ENCODE results near the gene SLX4. TPM values are rescaled to one million over a fixed set of nuclear protein-coding genes. Genes with fewer than 3 reads are reported as not detected.

SLX4 gene
- total and polyA plus RNA-seq, 9 of the 15 experiments (the other 6 are each of a cell fraction or from before 2014, with no cell fraction given) = 0.29 to 7.9 (median 3.8) TPM

GRCh38 chr16:3564130-3564888, 47.1 kb downstream of the SLX4 start:
- intact Hi-C loops (cut with micrococcal nuclease) = no loop called here
- ChIA-PET POLR2A (no interaction called here), CTCF (ENCODE audit: low intra/inter-chr PET ratio) (no interaction called here)
- no peak overlapping the region for H3K27ac ChIP-seq (ENCODE audit: extremely low read depth, low read depth, low read length)
- no peaks in the 10 kb centered on the region for H3K79me2 ChIP-seq (ENCODE audit: control insufficient read depth, insufficient read depth, low read length)
- peaks cover 0 to 26% of the 10 kb centered on the region in 2 experiments; a peak in 2 of 5 replicates for H3K4me1 ChIP-seq (replicated peaks in 1 of 2; ENCODE audit: control insufficient read depth in 2 of 2, insufficient read depth in 2 of 2, low read length in 2 of 2)
- DNase-seq (ENCODE audit: extremely low read depth in 1 of 4, low spot score in 3 of 4) = no peak
- no TSS peak for BruUV-seq (replicated peaks)
- no peaks in the 10 kb centered on the region for H3K9me1 ChIP-seq (ENCODE audit: control insufficient read depth, insufficient read depth, low read length)
- 3% methylated on average over 41 of the region's 43 CpGs for WGBS (ENCODE audit: insufficient coverage, low coverage, missing lambda C conversion rate)
- no peak overlapping the region for H3K4me2 ChIP-seq (ENCODE audit: insufficient read depth, low read length)
- H3K27me3 ChIP-seq (ENCODE audit: control insufficient read depth in 2 of 2, insufficient read depth in 2 of 2, low read length in 2 of 2) = peaks cover 37 to 49% of the 10 kb centered on the region in 2 experiments
- H2AFZ ChIP-seq (ENCODE audit: low read depth, low read length) = no peak overlapping the region
- no peak for FAIRE-seq
- no peaks in the 10 kb centered on the region for H3K36me3 ChIP-seq (ENCODE audit: control insufficient read depth, insufficient read depth, low read length)
- no peak for ATAC-seq
- H3K9me3 ChIP-seq (replicated peaks; ENCODE audit: control insufficient read depth, insufficient read depth, low read depth, low read length) = no peaks in the 10 kb centered on the region
- H3K4me3 ChIP-seq = no peak overlapping the region
- peaks cover 7% of the 10 kb centered on the region; the same call in 1 of the 2 replicates for H4K20me1 ChIP-seq (replicated peaks; ENCODE audit: control insufficient read depth, insufficient read depth, low read length)
- no peak overlapping the region; a peak in 1 of 4 replicates for H3K9ac ChIP-seq (ENCODE audit: insufficient read depth in 1 of 2, low read depth in 2 of 2, low read length in 2 of 2)
- in situ Hi-C loops (cut with MboI) = no loop called here
- TF ChIP-seq MYNN (IDR thresholded peaks at IDR 0.05) = no peak
- no peak for TF ChIP-seq MYNN (CRISPR knock-in tag; IDR thresholded peaks at IDR 0.05)
- TF ChIP-seq TEAD4 (IDR thresholded peaks at IDR 0.05; ENCODE audit: low read length) = no peak
- TF ChIP-seq TEAD4 (CRISPR knock-in tag; IDR thresholded peaks at IDR 0.05; ENCODE audit: borderline replicate concordance) = no peak
- TF ChIP-seq HMG20B (CRISPR knock-in tag; IDR thresholded peaks at IDR 0.05) = no peak
- TF ChIP-seq E2F8 (IDR thresholded peaks at IDR 0.05; ENCODE audit: low read depth, partially characterized antibody) = no peak
- no peak for TF ChIP-seq ZNF124 (CRISPR knock-in tag; IDR thresholded peaks at IDR 0.05)
- no peak for TF ChIP-seq POLR2B (IDR thresholded peaks at IDR 0.05; ENCODE audit: low read depth, partially characterized antibody)
- no peak for TF ChIP-seq SMARCC2 (IDR thresholded peaks at IDR 0.05; ENCODE audit: low read depth)
- no peak for TF ChIP-seq HMGN3 (IDR thresholded peaks at IDR 0.05; ENCODE audit: borderline replicate concordance, extremely low read depth, insufficient read length, low read depth, low read length)
- no peak for TF ChIP-seq ATF6 (CRISPR knock-in tag; IDR thresholded peaks at IDR 0.05)
- TF ChIP-seq FOXO4 (CRISPR knock-in tag; IDR thresholded peaks at IDR 0.05) = no peak
- no peak for TF ChIP-seq ZNF75A (CRISPR knock-in tag; IDR thresholded peaks at IDR 0.05)
